ENCODE results near the gene PPP4R1. TPM values are rescaled to one million over a fixed set of nuclear protein-coding genes. Genes with fewer than 3 reads are reported as not detected.

The PPP4R1 gene
- total and polyA plus RNA-seq, 10 donors = 11.3 to 135 (median 81.8) TPM

GRCh38 chr18:9594823-9595596, 19.3 kb downstream of the PPP4R1 start:
- no peak for DNase-seq
- Histone ChIP-seq H3K36me3 (peaks cover 0 to 56% (median 14%) of the 10 kb centered on the region in 6 donors), H3K9me3 (peaks cover 0 to 31% (median 28%) of the 10 kb centered on the region in 8 donors), H3K27me3 (replicated peaks in 1 of 7) (no peaks in the 10 kb centered on the region), H3K27ac (peak overlapping the region in 1 of 8 donors; percentile 38), H3K4me3 (no peak overlapping the region), H3K4me1 (peaks cover 0 to 26% (median 16%) of the 10 kb centered on the region in 6 donors)
- WGBS, 5 donors = 44 to 73% (median 68%) methylated on average over 1 of the region's 1 CpG
- intact Hi-C loops (cut with DNase I; ENCODE audit: low total_unique reads) = no loop called here
- TF ChIP-seq POLR2AphosphoS5 (IDR thresholded peaks at IDR 0.05) (no peak), POLR2A (IDR thresholded peaks at IDR 0.05) (no peak)

GRCh38 chr18:9587924-9588323, 26.4 kb downstream of the PPP4R1 start:
- Histone ChIP-seq H3K9me3 (no peaks in the 10 kb centered on the region), H3K4me3 (no peak overlapping the region), H3K4me1 (no peaks in the 10 kb centered on the region), H3K27me3 (replicated peaks in 1 of 7) (no peaks in the 10 kb centered on the region), H3K36me3 (peaks cover 5 to 95% (median 36%) of the 10 kb centered on the region in 6 donors), H3K27ac (no peak overlapping the region)
- TF ChIP-seq POLR2A (IDR thresholded peaks at IDR 0.05) = no peak
- no peak for TF ChIP-seq CTCF (IDR thresholded peaks at IDR 0.05 in 8 of 11, conservative IDR thresholded peaks at IDR 0.05 in 3 of 11)
- no peak for TF ChIP-seq POLR2AphosphoS5 (IDR thresholded peaks at IDR 0.05)
- intact Hi-C loops (cut with DNase I; ENCODE audit: low total_unique reads) = no loop called here
- WGBS, 5 donors = 89 to 95% (median 90%) methylated on average over 4 of the region's 4 CpGs
- no peak for DNase-seq

- Histone ChIP-seq H3K4me1 (no peaks in the 10 kb centered on the region), H3K4me3 (no peak overlapping the region), H3K27me3 (replicated peaks in 1 of 7) (no peaks in the 10 kb centered on the region), H3K27ac (no peak overlapping the region), H3K9me3 (peaks cover 0 to 6% (median 0%) of the 10 kb centered on the region in 8 donors), H3K36me3 (peaks cover 8 to 96% (median 46%) of the 10 kb centered on the region in 6 donors)
- TF ChIP-seq CTCF (IDR thresholded peaks at IDR 0.05 in 8 of 11, conservative IDR thresholded peaks at IDR 0.05 in 3 of 11) (no peak), POLR2A (IDR thresholded peaks at IDR 0.05) (no peak), POLR2AphosphoS5 (IDR thresholded peaks at IDR 0.05) (no peak)
- 94 to 98% (median 95%) methylated on average over 3 of the region's 3 CpGs for WGBS, 5 donors
- intact Hi-C loops (cut with DNase I; ENCODE audit: low total_unique reads) = no loop called here
- DNase-seq = no peak
Observed at GRCh38 chr18:9586814-9587213, 27.5 kb downstream of the PPP4R1 start.

- 96 to 99% (median 97%) methylated on average over 7 of the region's 7 CpGs for WGBS, 5 donors
- TF ChIP-seq POLR2AphosphoS5 (IDR thresholded peaks at IDR 0.05) = no peak
- TF ChIP-seq POLR2A (IDR thresholded peaks at IDR 0.05) = no peak
- no peak for TF ChIP-seq CTCF (IDR thresholded peaks at IDR 0.05 in 8 of 11, conservative IDR thresholded peaks at IDR 0.05 in 3 of 11)
- Histone ChIP-seq H3K27ac (no peak overlapping the region), H3K36me3 (peaks cover 10 to 95% (median 53%) of the 10 kb centered on the region in 6 donors), H3K4me3 (no peak overlapping the region), H3K9me3 (peaks cover 0 to 6% (median 0%) of the 10 kb centered on the region in 8 donors), H3K27me3 (replicated peaks in 1 of 7) (no peaks in the 10 kb centered on the region), H3K4me1 (no peaks in the 10 kb centered on the region)
- intact Hi-C loops (cut with DNase I; ENCODE audit: low total_unique reads) = no loop called here
- no peak for DNase-seq
Observed at GRCh38 chr18:9581667-9582066, 32.7 kb downstream of the PPP4R1 start.

All from spleen (tissue), 11 donors.